DMS153 treated with DMSO at 0.1 percent for 48 hours (cell line): ENCODE measurements around the gene SLITRK3.
"Not testable (repeated sequence)": the region's sequence is repeated elsewhere in the genome, so short reads cannot be mapped to it uniquely, and the experiment has no call there.

Experiments
- DNase-seq: peaks from one replicate; lab custom pipeline; 2025; ENCODE audit not compliant: unreplicated experiment; lab: John Stamatoyannopoulos, UW

SLITRK3 gene

DNA sequence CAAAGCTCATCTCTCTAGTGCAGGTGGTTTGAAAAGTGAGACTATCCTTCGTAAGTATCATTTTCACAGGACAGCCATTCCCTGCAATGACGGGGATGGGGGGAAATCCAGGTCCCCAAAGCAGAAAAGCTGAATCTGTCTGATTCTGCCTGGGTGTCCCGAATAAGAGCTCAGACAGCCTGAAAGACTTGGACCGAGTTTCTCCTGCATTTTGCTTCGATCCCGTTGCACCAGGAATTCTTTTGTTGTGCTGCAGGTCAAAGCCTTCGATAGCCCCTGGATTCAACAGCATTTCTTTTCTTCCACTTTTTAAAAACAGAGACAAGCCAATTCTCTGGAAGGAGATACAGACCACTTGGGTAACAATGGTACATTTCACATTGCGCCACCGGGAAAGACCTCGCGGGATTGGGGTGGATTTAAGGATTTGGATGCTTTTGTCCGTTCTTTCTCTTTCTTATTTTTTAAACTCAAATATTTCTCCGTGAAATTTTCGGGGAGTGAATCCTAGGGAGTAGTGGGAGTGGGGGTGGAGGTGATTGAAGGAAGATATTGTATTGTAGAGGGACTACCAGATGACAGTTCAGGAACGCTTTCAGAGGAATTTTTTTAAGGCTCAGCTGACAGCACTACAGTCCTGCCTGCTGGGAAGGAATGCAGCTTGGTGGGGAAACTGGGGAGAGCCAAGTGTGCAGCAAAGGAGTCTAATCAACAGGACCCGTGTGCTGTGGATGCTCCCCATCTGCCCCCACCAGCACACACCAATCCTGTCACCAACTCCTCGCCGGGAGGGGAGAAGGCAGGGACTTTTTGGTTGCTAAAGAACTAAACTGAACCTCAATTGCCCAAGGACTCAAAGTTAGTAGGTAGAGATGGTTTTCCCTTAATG is 2.6 kb downstream of the SLITRK3 start:
- DNase-seq, result no peak

DNA sequence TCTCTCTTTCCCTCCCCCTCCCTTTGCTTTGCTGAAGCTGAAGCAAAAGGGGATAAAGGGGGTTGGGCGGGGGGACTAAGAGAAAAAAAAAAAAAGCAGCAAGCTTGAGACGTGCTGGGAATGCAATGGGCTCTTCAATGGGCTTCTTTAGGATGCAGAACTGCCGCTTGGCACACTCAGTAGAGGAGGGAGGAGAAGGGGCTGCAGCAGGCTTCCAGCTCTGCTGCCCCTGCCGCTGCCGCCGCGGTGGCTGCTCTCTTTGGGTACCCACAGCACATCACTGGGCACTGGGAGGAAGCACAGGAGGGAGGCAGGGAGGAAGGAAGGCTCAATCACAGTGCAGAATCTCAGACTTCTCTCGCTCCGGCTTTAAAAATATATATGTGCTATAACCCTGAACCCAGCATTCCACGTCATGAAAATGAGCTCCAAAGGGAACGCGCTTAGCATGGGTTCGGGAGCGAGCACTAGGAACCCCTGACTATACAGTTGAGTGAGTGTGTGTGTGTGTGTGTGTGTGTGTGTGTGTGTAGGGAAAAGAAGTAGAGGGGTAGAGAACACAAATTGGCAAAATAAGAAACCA is 3.5 kb downstream of the SLITRK3 start:
- no peak for DNase-seq

DNA sequence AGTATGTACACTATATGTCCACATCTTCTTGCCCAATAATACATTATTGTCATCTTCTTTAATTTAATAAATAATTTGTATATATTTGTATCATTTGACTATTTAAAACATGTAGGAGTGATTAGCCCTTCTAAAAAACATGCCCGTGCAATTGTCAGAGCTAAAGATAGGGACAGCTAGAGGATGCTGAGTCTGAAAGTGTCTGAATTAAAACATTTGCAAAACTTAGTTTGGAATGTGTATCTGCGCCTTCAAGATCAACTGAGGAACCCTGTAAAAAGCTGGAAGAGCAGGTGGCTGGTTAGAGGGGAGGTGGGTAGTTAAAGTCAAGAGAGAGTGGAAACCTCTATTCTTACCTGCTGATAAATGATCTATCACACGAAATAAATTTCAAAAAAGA is 4.7 kb downstream of the SLITRK3 start:
- DNase-seq, result no peak

DNA sequence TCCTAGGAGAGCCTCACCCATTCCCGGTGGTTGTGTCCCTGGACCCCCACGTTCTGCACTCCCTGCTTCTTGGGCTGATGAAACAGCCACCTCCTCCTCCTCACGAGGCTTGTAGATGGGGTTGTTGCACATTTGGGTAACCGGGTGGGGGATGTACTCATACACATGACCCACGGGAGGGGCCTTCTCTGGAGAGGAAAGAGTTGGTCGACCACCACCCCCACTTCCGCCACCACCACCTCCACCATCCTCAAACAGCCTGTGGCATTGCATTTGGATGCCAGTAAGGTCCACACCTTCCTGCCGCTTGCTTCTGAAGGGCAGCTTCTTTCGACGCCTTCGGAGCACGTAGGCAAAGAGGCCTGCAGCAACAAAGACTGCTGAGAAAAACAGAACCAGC is 7.7 kb downstream of the SLITRK3 start:
- DNase-seq, result no peak

DNA sequence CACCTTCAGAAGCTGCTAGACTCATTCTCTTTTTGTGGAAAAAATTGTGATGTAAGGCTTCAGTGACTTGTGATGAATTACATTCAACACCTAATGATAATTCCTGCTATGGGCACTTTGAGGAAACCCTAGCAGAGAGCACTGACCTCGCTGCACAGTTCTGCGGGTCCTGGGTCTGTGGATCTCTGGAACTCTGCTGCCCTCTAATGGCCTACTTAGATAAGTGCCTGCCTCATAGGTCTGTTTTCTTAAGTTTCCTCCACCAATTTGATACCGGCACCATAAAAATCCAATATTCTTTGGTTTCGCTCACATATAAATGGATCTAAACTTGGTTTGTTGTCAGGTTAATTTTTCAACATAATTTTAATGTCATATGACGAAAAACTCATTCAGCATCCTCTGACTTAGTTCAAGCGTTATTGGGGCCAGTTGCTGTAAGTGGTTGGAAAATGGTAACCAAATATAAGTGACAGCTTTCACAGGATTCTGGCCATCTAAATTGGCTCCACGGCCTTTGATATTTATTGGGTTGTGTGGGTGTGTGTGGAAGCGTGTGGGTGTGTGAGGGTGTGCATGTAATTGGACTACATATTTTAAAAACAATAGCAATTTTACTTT is 10.4 kb downstream of the SLITRK3 start:
- DNase-seq, result peak; percentile 75

DNA sequence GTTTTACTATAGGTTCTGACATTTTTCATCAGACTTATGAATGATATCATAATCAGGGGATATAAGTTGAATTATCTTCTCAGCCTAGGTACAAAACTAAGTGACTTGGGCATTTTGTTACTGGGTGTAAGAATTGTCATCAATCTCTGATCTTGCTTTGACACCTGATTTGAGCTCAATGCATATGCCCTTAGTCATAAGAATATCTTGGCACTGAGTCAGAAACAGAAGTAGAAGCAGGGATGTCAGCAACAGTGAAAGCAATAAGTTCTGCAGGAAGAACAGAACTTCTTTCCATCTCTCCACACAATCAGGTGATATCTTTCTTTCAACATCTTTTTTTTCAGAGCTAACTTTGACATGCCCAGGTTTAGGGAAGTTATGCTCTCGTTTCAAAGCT is 14.6 kb downstream of the SLITRK3 start:
- no peak for DNase-seq

DNA sequence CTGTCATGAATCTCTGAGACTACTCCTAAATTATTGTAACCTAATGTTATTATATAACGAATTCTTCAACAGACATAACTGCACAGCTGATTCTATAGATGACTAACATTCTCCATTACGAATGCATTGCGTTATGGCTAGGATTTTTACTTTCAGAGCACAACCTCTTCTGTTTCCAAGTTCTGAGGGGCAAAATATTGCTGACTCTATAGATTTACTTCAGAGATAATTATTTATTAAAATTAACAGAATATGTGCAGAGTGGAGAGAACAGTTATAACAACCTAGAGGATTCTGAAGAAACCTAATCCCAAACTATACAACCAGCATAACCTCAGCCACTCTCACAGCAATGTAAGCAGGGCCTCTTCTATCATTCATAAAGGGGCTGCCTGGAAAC is 25.9 kb downstream of the SLITRK3 start:
- no peak for DNase-seq

DNA sequence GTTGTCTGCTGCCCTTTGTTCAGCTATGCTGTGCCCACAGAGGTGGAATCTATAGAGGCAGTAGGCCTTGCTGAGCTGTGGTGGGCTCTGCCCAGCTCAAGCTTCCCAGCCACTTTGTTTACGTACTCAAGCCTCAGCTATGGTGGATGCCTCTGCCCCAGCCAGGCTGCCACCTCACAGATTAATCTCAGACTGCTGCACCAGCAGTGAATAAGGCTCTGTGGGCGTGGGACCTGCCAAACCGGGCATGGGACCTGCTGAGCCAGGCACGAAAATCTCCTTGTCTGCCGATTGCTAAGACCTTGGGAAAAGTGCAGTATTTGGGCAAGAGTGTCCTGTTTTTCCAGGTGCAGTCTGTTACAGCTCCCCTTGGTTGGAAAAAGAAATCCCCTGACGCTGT is 26.8 kb downstream of the SLITRK3 start:
- no peak for DNase-seq

DNA sequence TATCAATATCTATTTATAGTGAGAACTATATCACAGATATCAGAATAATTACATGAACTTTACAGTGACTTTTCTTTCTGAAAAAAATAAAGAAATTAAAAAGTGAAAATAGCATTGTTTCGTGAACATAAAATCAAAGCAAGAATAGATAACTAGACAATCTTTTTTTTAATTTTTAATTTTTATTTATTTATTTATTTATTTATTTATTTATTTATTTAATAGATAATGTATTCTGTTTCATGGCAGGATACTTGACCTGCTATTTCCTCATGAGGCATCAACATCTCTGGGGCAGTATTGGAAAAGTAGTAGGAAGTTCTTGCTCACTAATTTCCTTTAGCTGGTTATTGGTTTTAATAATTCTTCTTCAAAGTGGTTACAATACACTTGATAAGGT is 33.3 kb downstream of the SLITRK3 start:
- DNase-seq, result no peak

DNA sequence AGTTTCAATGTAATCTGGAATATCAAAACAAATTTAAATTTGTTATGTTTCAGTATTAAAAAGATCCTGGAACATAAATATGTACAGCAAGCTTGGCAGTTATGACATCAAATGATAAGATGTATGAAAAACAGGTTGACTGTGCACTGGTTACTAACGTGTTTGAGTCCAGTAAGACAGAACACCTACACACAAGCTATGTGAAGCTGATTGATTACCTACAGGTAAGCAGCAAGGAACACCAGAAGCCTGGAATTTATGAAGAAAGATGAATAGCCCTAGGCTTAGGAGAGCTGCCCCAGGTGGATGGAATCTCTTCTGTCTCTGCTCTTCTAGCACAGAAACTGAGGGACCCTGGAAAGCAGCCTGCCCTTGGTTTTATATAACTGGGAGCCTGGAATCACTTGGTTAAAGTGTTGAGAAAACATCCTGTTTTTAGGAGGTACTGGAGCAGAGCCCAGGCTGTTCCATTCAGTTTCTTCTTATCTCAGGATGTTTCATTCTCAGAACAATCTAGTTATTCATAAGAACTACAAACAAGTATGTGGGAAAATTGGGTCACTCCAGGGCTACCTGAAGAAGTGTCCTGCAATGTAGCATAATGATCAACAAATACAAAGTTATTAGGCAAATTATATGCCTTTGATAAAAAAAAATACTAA is 36.3 kb downstream of the SLITRK3 start:
- DNase-seq, result peak; percentile 21

DNA sequence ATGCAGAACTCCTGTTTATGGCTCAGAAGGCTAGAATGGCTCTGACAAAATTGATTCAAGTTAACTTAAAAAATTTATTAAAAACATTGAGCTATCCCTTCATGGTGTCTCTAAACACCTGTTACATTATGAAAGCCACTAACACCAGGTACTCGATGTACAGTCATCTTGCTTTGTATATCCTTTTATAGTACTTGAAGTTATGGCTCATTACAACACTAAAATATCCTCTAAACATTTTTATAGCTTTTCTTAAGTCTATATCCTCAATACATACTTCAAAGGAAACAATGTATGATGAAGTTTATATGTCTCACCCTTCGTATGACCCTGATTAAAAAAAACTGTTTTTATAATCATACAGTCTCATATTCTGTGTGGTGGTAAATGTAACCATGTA is 38.2 kb downstream of the SLITRK3 start:
- no peak for DNase-seq

DNA sequence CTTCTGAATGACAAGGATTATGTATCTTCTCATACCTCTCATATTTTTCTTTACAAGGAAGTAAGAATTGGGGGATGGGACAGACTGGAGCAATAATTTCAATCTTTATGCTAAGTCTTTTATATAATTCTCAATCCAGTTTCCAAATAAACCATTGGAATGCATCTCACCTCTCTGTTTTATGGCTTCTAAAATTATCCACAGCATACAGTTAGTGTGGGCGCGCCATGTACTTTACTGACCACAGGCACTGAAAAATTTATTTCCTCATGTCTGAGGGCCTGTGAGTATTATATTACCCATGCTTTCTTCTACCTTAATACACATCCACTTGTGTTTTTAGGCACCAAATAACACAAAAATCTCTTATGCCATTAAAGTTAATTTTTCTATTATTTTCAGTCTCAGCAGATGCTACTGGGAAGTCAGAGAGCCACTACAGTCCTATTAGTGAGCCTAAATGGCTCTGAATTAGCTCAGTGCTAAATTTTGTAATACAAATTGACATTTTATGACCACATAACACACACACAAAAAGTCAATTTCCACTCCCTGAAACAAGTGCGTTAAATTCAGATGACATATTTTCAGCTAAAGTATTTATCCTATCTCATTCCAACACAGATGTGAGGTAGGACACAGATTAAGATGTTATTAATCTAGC is 39.3 kb downstream of the SLITRK3 start:
- DNase-seq, result no peak

DNA sequence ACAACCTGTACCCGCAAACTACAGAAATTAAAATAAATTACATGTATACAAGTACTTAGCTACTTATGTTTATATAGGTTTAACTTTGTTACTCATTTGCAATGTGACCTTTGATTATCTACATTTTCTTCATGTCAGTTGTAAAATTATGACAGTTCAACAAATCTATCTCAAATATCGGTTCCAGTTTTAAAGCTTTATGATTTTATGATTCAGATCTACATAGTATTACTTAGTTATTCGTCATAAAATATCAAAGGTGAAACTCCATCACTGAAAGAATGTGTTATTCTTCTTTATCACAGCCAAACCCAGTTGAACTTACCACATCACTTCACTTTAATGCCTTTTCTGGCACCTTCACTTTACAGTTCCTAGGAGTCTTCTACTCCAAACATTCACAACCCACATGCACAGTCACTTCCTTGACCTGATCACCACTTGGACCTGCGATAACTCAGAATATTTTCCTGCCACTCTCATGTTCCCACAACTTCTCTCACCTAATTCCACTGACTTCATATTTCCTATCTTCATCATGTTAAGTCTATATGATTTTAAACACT is 47.2 kb downstream of the SLITRK3 start:
- DNase-seq, result no peak

DNA sequence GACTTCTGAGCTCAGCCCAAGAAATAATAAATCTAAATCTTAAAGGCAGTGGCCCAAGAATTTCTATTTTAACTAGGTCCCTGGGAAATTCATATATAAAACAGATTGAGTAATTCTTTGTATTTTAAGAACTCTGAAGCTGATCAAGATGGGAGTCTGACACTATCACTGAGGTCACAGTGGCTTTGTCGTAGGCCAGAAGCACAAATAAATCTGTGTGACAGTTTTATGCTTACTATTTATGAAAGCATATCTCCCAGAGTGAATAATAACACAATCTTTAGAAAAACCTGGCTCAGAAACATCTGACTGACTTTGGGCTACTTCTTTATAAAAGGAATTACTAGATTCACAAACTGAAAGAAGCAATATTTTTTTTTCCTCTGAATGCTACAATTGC is 51.9 kb downstream of the SLITRK3 start:
- DNase-seq, result no peak

DNA sequence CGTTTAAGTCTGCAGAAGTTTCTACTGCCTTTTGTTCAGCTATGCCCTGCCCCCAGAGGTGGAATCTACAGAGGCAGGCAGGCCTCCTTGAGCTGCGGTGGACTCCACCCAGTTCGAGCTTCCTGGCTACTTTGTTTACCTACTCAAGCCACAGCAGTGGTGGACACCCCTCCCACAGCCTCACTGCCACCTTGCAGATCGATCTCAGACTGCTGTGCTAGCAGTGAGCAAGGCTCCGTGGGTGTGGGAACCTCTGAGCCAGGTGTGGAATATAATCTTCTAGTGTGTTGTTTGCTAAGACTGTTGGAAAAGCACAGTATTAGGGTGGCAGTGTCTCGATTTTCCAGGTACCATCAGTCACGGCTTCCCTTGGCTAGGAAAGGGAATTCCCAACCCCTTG is 56.3 kb downstream of the SLITRK3 start:
- DNase-seq, result not testable (repeated sequence)
